ENCODE results near the gene SNAP29.
A peak's percentile ranks its signal among the peaks of the same experiment; 100 is the strongest.
"Not testable (repeated sequence)": the region's sequence is repeated elsewhere in the genome, so short reads cannot be mapped to it uniquely, and the experiment has no call there.

SNAP29 gene

DNA sequence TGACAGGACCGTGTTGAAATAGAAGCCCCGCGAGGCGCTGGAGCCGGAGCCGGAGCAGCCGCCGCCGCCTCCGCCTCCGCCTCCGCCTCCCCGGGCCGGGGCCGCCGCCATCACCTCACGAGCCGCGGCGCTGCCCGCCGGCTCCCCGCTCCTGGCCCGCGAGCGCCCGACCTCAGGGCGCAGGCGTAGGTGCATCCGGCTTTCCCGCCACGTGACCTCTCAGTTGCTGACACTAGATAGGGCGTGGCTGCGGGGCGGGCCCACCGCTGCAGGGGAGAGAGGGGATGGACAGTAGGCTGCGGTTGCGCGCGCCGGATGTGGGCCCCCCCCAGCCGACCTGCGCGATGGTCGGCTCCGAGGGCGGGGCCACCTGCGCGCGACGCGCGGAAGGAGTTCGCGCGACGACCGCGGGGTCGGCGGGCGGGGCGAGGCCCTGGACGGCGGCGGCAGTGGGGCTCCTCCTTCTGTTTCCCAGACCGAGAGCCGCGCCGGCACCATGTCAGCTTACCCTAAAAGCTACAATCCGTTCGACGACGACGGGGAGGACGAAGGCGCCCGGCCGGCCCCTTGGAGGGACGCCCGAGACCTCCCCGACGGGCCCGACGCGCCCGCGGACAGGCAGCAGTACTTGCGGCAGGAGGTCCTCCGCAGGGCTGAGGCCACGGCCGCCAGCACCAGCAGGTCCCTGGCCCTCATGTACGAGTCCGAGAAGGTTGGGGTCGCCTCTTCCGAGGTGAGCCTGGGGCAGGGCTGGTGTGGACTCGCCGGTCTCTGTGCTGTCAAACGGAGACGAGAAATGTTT lies at the start of gene SNAP29, which contains the start of gene PI4KA:
Gene SNAP29 (plus strand): TSS at position 393 of the 802 bp plus-strand sequence. CDS start 104 bp downstream, at position 497.
Gene PI4KA (minus strand): TSS at position 197 of the 802 bp plus-strand sequence. CDS start 86 bp downstream, at position 111.
- peak; percentile 97 for DNase-seq (ENCODE audit: extremely low read depth in 1 of 2, low read depth in 1 of 2)

DNA sequence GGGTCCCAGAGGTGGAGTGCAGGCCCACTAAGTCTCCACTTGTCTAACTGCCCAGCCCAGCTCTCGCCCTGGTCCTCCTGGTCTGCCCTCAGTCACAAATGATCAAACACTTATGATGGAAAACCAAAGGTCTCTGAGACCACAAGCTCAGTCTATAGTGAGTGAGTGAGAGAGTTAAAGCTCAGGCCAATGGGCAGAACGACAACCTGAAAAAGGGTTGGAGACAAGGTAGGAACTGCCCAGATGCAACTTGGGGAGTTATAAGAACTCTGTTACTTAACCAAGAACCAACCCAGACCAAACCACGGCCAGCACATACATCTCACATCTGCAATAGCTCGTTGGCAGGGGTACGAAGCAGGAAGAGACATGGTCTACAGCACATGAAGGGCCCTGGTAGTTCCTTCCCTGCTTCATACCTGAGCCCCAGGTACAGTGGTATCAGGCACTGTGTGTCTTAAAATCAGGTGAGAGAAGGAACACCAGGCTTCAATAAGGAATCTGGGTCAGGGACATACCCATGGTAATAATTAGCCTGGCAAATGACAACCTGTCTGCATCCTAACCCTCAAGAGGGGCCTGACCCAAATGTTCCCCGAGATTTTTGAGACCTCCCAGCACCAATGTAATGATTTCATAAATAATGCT lies 49.1 kb upstream of the SNAP29 start:
- no peak for DNase-seq (ENCODE audit: extremely low read depth in 1 of 2, low read depth in 1 of 2)

DNA sequence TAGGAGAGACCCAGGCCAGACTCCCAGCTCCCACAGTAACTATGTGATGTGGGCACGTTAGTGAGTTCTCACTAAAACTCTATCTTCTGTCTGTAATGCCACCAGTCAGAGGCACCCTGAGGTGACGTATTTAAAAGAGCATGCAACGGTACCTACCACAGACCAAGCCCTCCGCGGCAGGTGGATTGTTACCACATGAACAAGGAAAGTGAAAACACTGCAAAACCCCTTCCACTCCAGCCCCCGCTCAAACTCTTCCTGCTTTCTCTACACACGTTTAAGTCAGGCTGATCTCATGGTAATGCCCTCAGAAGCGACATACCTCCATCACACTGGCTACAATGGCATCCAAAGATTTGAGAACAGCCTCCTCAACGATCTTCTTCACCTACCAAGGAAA lies 48.2 kb upstream of the SNAP29 start:
- peak in 1 of 2 donors; percentile 34 for DNase-seq (ENCODE audit: extremely low read depth in 1 of 2, low read depth in 1 of 2)

GRCh38 chr22:20811171-20811570 lies 47.6 kb upstream of the SNAP29 start:
- no peak for DNase-seq (ENCODE audit: extremely low read depth in 1 of 2, low read depth in 1 of 2)

GRCh38 chr22:20811971-20812660 lies 46.7 kb upstream of the SNAP29 start:
- DNase-seq (ENCODE audit: extremely low read depth in 1 of 2, low read depth in 1 of 2) = no peak

DNA sequence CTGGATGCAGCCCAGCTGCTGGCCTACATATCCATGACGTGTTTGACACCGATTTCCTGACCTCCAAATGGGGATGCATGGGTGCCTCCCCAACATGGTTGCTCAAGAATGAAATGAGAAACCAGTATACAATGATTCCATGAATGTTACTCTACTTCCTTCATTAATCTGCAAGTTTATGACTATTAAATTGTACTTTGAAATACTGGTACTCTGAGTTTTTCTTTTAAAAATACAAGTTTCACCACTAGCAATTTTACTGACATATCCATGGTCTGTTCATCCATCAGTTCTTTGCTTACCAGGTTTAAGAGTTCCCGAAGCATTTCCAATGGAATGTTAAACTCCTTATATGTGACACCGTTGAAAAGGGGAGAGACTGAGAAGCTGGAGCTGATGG lies 45.8 kb upstream of the SNAP29 start:
- no peak for DNase-seq (ENCODE audit: extremely low read depth in 1 of 2, low read depth in 1 of 2)

- DNase-seq (ENCODE audit: extremely low read depth in 1 of 2, low read depth in 1 of 2) = no peak
Measured at GRCh38 chr22:20814221-20814808, 44.5 kb upstream of the SNAP29 start.

- no peak for DNase-seq (ENCODE audit: extremely low read depth in 1 of 2, low read depth in 1 of 2)
Measured at GRCh38 chr22:20815477-20816050, 43.2 kb upstream of the SNAP29 start.

GRCh38 chr22:20816559-20816958 lies 42.2 kb upstream of the SNAP29 start:
- DNase-seq (ENCODE audit: extremely low read depth in 1 of 2, low read depth in 1 of 2) = no peak

DNA sequence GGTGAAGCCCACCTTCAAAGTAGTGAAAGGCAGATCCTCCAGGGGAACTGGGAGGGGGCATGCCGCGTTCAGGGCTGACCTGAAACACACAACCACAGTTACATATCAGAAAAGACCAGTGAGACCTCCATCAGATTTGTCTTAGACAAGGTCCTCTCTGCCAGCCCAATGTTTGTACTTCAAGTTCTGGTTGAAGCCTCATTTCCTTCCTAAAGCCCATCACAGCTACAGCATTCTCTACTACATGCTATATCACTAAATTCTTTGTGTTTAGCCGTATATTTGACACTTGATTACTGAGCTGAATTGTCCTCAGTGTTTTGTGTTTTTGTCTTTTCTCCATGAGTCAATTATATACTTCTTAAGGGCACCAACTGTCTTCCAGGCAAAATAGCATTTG lies 40.3 kb upstream of the SNAP29 start:
- DNase-seq (ENCODE audit: extremely low read depth in 1 of 2, low read depth in 1 of 2) = no peak

DNA sequence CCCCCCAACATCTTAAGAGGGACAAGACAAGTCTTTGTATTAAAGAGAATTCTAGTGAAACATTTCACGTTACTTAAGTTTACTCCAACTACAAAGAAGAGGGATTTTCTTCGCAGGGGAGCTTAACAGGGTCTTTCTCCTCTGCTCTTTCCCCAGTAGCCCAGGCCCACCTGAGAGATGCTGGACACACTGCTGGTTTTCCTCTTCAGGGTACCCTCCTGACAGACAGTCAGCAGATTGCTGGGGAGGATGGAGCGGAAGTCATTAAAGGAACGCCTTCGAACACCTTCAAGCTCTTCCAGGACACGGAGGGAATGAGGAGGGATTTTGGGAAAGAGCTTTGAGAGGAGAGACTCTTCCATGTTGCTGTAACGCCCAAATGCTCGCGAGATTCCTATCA lies 39.3 kb upstream of the SNAP29 start:
- no peak for DNase-seq (ENCODE audit: extremely low read depth in 1 of 2, low read depth in 1 of 2)

DNA sequence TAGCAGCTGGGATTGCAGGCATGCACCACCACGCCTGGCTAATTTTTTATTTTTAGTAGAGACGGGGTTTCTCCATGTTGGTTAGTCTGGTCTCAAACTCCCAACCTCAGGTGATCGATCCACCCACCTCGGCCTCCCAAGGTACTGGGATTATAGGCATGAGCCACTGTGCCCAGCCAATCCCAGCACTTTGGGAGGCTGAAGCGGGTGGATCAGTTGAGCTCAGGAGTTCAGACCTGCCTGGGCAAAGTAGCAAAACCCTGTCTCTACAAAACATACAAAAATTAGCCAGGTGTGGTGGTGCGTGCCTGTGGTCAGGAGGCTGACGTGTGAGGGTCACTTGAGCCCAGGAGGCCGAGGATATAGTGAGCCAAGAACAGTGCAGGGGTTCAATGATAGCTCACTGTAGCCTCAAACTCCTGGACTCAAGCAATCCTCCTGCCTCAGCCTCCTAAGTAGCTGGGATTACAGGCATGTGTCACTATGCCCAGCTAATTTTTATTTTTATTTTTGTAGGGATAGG lies 37.0 kb upstream of the SNAP29 start:
- DNase-seq (ENCODE audit: extremely low read depth in 1 of 2, low read depth in 1 of 2) = not testable (repeated sequence)

- no peak for DNase-seq (ENCODE audit: extremely low read depth in 1 of 2, low read depth in 1 of 2)
Measured at GRCh38 chr22:20822240-20822639, 36.6 kb upstream of the SNAP29 start.

DNA sequence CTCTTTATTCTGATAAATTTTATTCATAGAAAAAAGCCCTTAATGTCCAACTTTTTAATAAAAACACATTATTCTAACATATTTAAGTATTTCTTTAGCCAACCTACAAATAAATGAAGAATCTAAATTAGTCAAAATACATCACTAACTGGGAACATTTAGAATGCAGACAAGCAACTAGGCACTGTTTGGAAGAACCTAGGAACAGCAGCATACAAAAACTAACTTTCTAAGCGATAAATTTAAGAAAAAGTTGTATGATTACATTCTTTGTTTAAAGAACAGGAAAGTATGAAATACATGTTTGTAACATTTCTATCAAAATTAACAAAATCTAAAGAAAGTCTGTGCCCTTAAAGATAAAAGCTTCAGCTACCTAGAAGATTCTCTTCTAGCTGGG lies 35.5 kb upstream of the SNAP29 start:
- no peak for DNase-seq (ENCODE audit: extremely low read depth in 1 of 2, low read depth in 1 of 2)

GRCh38 chr22:20825216-20825615 lies 33.6 kb upstream of the SNAP29 start:
- not testable (repeated sequence) for DNase-seq (ENCODE audit: extremely low read depth in 1 of 2, low read depth in 1 of 2)

- no peak for DNase-seq (ENCODE audit: extremely low read depth in 1 of 2, low read depth in 1 of 2)
Measured at GRCh38 chr22:20825624-20826023, 33.2 kb upstream of the SNAP29 start.

DNA sequence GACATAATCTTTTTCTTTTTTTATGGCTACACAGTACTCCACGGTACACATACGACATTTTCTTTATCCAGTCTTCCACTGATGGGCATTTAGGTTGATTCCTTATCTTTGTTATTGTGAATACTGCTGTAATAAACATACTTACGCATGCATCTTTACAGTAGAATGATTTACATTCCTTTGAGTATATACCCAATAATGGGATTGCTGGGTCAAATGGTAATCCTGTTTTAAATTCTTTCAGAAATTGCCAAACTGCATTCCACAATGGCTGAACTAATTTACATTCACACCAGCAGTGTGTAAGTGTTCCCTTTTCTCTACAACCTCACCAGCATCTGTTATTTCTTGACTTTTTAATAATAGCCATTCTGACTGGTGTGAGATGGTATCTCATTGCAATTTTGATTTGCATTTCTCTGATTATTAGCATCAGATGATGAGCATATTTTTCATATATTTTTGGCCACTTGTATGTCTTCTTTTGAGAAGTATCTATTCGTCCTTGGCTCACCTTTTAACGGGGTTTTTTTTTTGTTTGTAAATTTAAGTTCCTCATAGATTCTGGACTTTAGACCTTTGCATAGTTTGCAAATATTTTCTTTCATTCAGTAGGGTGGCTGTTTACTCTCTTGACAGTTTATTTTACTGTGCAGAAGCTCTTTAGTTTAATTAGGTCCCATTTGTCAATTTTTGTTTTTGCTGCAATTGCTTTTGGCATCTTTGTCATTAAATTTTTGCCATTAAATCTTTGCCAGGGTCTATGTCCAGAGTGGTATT lies 32.2 kb upstream of the SNAP29 start:
- DNase-seq (ENCODE audit: extremely low read depth in 1 of 2, low read depth in 1 of 2) = not testable (repeated sequence)

DNA sequence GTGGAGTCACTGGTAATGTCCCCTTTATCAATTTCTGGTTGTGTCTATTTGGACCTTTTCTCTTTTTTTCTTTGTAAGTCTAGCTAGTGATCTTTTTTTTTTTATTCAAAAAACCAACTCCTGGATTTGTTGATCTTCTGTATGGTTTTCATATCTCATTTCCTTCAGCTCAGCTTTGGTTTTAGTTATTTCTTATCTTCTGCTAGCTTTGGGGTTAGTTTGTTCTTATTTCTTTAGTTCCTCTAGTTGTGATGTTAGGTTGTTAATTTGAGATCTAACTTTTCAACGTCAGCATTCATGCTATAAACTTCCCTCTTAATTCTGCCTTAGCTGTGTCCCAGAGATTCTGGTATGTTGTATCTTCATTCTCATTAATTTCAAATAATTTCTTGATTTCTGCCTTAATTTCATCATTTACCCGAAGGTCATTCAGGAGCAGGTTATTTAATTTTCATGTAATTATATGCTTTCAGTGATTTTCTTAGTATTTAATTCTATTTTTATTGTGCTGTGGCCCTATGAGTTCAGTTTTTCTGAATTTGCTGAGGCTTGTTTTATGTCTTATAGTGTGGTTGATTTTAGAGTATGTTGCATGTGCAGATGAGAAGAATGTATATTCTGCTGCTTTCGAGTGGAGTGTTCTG lies 29.2 kb upstream of the SNAP29 start:
- DNase-seq (ENCODE audit: extremely low read depth in 1 of 2, low read depth in 1 of 2) = no peak

DNA sequence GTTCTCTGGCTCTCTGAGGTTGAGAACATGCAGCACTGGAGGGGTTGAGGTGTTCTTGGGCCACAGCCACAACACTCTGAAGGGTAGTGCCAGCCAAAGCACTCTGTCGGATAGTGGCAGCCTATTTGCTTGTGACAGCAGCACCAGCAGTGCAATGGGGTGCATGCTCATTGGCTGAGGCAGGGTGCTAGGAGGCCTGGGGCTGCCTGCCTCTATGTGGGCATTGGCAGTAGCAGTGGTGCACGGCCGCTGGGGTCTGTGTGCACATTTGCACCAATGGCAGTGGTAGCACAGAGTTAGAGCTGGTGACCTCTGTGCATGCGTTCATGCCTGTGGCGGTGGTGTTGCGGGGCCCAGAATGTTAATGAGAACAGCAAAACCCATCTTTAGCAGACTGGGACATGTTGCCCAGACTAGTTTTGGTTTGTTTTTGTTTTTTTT lies 25.6 kb upstream of the SNAP29 start:
- DNase-seq (ENCODE audit: extremely low read depth in 1 of 2, low read depth in 1 of 2) = no peak

Measured in stimulated activated CD8-positive, alpha-beta memory T cell treated with anti-CD3 and anti-CD28 coated beads, Interleukin-7, amount 100 ng/mL, for 48 hours (primary cell).